GM18873 (cell line): Measurements from ENCODE around the gene LIN54.
"Not testable (repeated sequence)": the region's sequence is repeated elsewhere in the genome, so short reads cannot be mapped to it uniquely, and the experiment has no call there.

Source experiments
- ATAC-seq: cut with Tn5 transposase; IDR thresholded peaks from one replicate; pipeline ENCODE4 v1.9.1; 2021; ENCODE audit warnings: mild to moderate bottlenecking, moderate library complexity, moderate number of reproducible peaks; ENCODE audit not compliant: unreplicated experiment, low FRiP score

Gene LIN54

GRCh38 chr4:83010522-83011318 is at the start of gene LIN54:
LIN54 (minus strand) TSS chr4:83010823; CDS start chr4:82984844, 25,979 bp downstream.
- no peak for ATAC-seq

- no peak for ATAC-seq
These were observed 44.3 kb upstream of the LIN54 start for GRCh38 chr4:83054928-83055327.

- not testable (repeated sequence) for ATAC-seq
These were observed 38.2 kb upstream of the LIN54 start for GRCh38 chr4:83048781-83049180.

GRCh38 chr4:83046693-83047473 is 36.3 kb upstream of the LIN54 start:
- ATAC-seq = no peak

- no peak for ATAC-seq
These were observed 33.3 kb upstream of the LIN54 start for GRCh38 chr4:83043801-83044407.

GRCh38 chr4:83043157-83043556 is 32.5 kb upstream of the LIN54 start:
- ATAC-seq = not testable (repeated sequence)

- no peak for ATAC-seq
These were observed 29.6 kb upstream of the LIN54 start for GRCh38 chr4:83040269-83040668.

- no peak for ATAC-seq
These were observed 26.5 kb upstream of the LIN54 start for GRCh38 chr4:83036991-83037665.

GRCh38 chr4:83034630-83035494 is 24.2 kb upstream of the LIN54 start, which contains the start of gene COPS4:
COPS4 (plus strand) TSS chr4:83035183; CDS start chr4:83035225, 42 bp downstream.
- peak; percentile 97 for ATAC-seq

- no peak for ATAC-seq
These were observed 19.1 kb upstream of the LIN54 start for GRCh38 chr4:83029688-83030087.

GRCh38 chr4:83028976-83029375 is 18.4 kb upstream of the LIN54 start:
- ATAC-seq = no peak

GRCh38 chr4:83025563-83025962 is 14.9 kb upstream of the LIN54 start:
- ATAC-seq = no peak

GRCh38 chr4:83024233-83024632 is 13.6 kb upstream of the LIN54 start:
- no peak for ATAC-seq

GRCh38 chr4:83023599-83023998 is 13.0 kb upstream of the LIN54 start:
- ATAC-seq = not testable (repeated sequence)

GRCh38 chr4:83022724-83023450 is 12.3 kb upstream of the LIN54 start:
- ATAC-seq = no peak

GRCh38 chr4:83019794-83020494 is 9.3 kb upstream of the LIN54 start:
- ATAC-seq = no peak

- ATAC-seq = no peak
These were observed 3.3 kb upstream of the LIN54 start for GRCh38 chr4:83013902-83014301.

GRCh38 chr4:83013420-83013867 is 2.8 kb upstream of the LIN54 start:
- ATAC-seq = no peak
